Choroid plexus epithelial cell (primary cell): Measurements from ENCODE around the gene PRLH.
A peak's percentile ranks its signal among the peaks of the same experiment; 100 is the strongest.

Experiments
- DNase-seq: peaks from one replicate; pipeline ENCODE4 v3.0.0-alpha.2; 2010; ENCODE audit warnings: low read depth
- H3K4me3 ChIP-seq: 2 replicates; pipeline ENCODE4 v1.5.1; 2011; ENCODE audit warnings: low read depth, mild to moderate bottlenecking, control low read depth, low read length, moderate library complexity
- CTCF ChIP-seq: conservative IDR thresholded peaks from 2 replicates; pipeline ENCODE4 v1.5.1; 2011; ENCODE audit warnings: low read depth, mild to moderate bottlenecking, control low read depth, inconsistent platforms, low read length, moderate library complexity

PRLH gene

DNA sequence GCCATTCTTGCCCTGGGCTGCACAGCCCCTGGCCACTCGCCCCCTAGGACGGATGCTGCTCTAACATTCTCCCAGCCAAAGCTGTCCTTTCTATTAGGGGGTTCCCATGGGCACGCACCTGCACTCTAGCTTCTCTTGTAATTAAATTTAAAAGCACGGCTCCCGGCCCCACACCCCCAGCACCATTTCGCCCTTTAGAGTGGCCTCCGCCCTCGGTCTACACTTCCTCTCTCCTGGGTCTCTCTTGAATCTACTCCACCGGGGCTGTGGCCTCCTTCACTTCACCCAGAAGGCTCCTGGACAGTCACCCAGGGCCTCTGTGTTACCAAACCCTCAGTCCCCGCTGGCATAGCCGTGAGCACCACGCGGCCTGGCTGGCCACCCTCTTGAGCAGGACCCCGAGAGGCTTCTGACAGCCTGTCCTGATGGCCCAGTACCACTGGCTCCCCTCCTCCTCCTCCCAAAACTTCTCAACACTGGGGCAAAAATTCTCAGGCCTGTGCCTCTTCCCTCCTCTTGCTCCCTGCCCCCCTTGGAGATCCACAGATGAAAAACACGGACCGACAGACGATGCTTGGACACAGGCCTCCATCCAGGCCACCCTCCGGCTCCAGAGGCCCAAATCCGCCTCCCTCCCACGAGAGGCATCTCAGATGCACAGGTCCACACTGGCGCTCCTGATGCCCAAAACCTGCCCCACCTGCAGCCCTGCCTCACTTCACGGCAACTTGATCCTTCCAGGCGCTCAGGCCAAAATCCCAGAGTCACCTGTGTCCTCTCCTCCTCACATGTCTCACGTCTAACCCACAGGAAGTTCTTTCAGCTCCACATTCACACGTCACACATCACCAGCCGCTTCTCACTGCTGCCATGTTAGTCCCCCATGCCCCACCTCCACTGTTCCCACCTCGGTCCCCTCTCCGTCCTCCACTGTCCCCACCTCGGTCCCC, 31.1 kb downstream of the PRLH start:
- DNase-seq = no peak
- no peak for TF ChIP-seq CTCF
- no peak overlapping the region for H3K4me3 ChIP-seq

- no peak for TF ChIP-seq CTCF
- no peak overlapping the region for H3K4me3 ChIP-seq
- no peak for DNase-seq
These were observed 32.3 kb downstream of the PRLH start for GRCh38 chr2:237598468-237599208.

GRCh38 chr2:237599465-237600110, 33.2 kb downstream of the PRLH start:
- peak overlapping the region; percentile 22 for H3K4me3 ChIP-seq
- DNase-seq = no peak
- no peak for TF ChIP-seq CTCF

- peak; percentile 58 for TF ChIP-seq CTCF
- peak overlapping the region; percentile 22 for H3K4me3 ChIP-seq
- DNase-seq = peak; percentile 70
These were observed 34.0 kb downstream of the PRLH start for GRCh38 chr2:237600205-237600846.

GRCh38 chr2:237601453-237602116, 35.2 kb downstream of the PRLH start:
- DNase-seq = no peak
- TF ChIP-seq CTCF = peak; percentile 20
- H3K4me3 ChIP-seq = no peak overlapping the region

GRCh38 chr2:237602409-237602808, 36.0 kb downstream of the PRLH start:
- H3K4me3 ChIP-seq = no peak overlapping the region
- no peak for TF ChIP-seq CTCF
- DNase-seq = no peak
